Keratinocyte (primary cell): ENCODE results near the gene TCF23. TPM values are rescaled to one million over a fixed set of nuclear protein-coding genes. Genes with fewer than 3 reads are reported as not detected.

Source experiments
- DNase-seq: peaks from one replicate; pipeline ENCODE4 v3.0.0-alpha.2; 2011; ENCODE audit warnings: low read depth, missing footprints, low spot score
- FAIRE-seq: peaks from 2 replicates; lab custom pipeline; 2011; peaks lifted over from hg19 to GRCh38; lab: Jason Lieb, UNC
- H2AFZ ChIP-seq: 2 replicates; pipeline ENCODE4 v1.6.0; 2012; ENCODE audit warnings: low read length, control low read depth, inconsistent platforms; ENCODE audit not compliant: control insufficient read depth
- H3K27ac ChIP-seq: 2 replicates; pipeline ENCODE4 v1.5.1; 2011; ENCODE audit warnings: low read length; ENCODE audit not compliant: control insufficient read depth, insufficient read depth
- H3K27me3 ChIP-seq: 3 replicates; pipeline ENCODE4 v1.6.0; 2011; ENCODE audit warnings: low read length; ENCODE audit not compliant: control insufficient read depth, insufficient read depth; ENCODE audit errors: extremely low read depth
- H3K36me3 ChIP-seq, 2 experiments: 2 replicates in 1 of 2; 3 replicates in 1 of 2; pipeline ENCODE4 v1.5.1; 2011; ENCODE audit warnings: low read length in 2 of 2, mild to moderate bottlenecking in 1 of 2; ENCODE audit not compliant: control insufficient read depth in 2 of 2, insufficient read depth in 2 of 2; ENCODE audit errors: extremely low read depth in 1 of 2
- H3K4me1 ChIP-seq: 3 replicates; pipeline ENCODE4 v1.5.1; 2011; ENCODE audit warnings: low read length; ENCODE audit not compliant: control insufficient read depth, insufficient read depth; ENCODE audit errors: extremely low read depth
- H3K4me2 ChIP-seq: 3 replicates; pipeline ENCODE4 v1.6.0; 2011; ENCODE audit warnings: low read depth, low read length; ENCODE audit not compliant: control insufficient read depth, insufficient read depth; ENCODE audit errors: extremely low read depth
- H3K4me3 ChIP-seq, 3 experiments: fragments of 200-600 bp in 1 of 3; sonication (generic) in 1 of 3; 2 replicates in 2 of 3; 3 replicates in 1 of 3; pipeline ENCODE4 v1.5.1; 2011 to 2016; ENCODE audit warnings: low read length in 3 of 3, mild to moderate bottlenecking in 3 of 3, control low read depth in 2 of 3, inconsistent platforms in 1 of 3, low read depth in 1 of 3, mixed read lengths in 1 of 3, mixed run types in 1 of 3, moderate library complexity in 1 of 3; ENCODE audit not compliant: control insufficient read depth in 2 of 3, insufficient read depth in 2 of 3; ENCODE audit errors: extremely low read depth in 1 of 3
- H3K79me2 ChIP-seq: 2 replicates; pipeline ENCODE4 v1.6.0; 2012; ENCODE audit warnings: low read length; ENCODE audit not compliant: control insufficient read depth, insufficient read depth
- H3K9ac ChIP-seq: 3 replicates; pipeline ENCODE4 v1.6.0; 2011; ENCODE audit warnings: low read length; ENCODE audit not compliant: control insufficient read depth, insufficient read depth; ENCODE audit errors: extremely low read depth
- H3K9me1 ChIP-seq: 3 replicates; pipeline ENCODE4 v1.6.0; 2011; ENCODE audit warnings: low read length; ENCODE audit not compliant: control insufficient read depth, insufficient read depth; ENCODE audit errors: extremely low read depth
- H3K9me3 ChIP-seq: 2 replicates; pipeline ENCODE4 v1.5.1; 2012; ENCODE audit warnings: low read depth, low read length; ENCODE audit not compliant: control insufficient read depth
- H4K20me1 ChIP-seq: 3 replicates; pipeline ENCODE4 v1.6.0; 2011; ENCODE audit warnings: low read length; ENCODE audit not compliant: control insufficient read depth, insufficient read depth; ENCODE audit errors: extremely low read depth
- EZH2 ChIP-seq: IDR thresholded peaks from one replicate; pipeline ENCODE4 v1.6.1; 2012; ENCODE audit warnings: inconsistent platforms, mild to moderate bottlenecking, low read length, moderate library complexity
- dilution Hi-C: fragments of 300-500 bp; cut with MboI; formaldehyde crosslinking; loops from one replicate; pipeline ENCODE4 v1.7.0; 2020; ENCODE audit warnings: low sequenced_read_pairs; ENCODE audit not compliant: extremely low pct_ligation_motif_present
- polyA plus RNA-seq, 5 experiments: library from polyadenylated mRNA; depleted of rRNA in 3 of 5; stranded (reverse) in 3 of 5; stranded (forward) in 1 of 5; unstranded in 1 of 5; fragments of >200 nt; gene quantifications; 1 replicate in 1 of 5; 2 replicates in 3 of 5; 3 replicates in 1 of 5; pipeline versions ENCODE4 v1.2.1 to v1.2.3, GENCODE V29; 2011 to 2012; ENCODE audit warnings: missing spikeins in 2 of 5, low read depth in 1 of 5, low replicate concordance in 1 of 5
- TF ChIP-seq, protein P1 (sequence below), 3 experiments: IDR thresholded peaks in 1 of 3; conservative IDR thresholded peaks in 1 of 3; optimal IDR thresholded peaks in 1 of 3; 2 replicates in 2 of 3; 3 replicates in 1 of 3; pipeline versions ENCODE3 to v1.5.1; 2011; ENCODE audit warnings: low read length in 3 of 3, mild to moderate bottlenecking in 3 of 3, moderate library complexity in 2 of 3, control low read depth in 1 of 3, inconsistent platforms in 1 of 3; ENCODE audit not compliant: insufficient read depth in 2 of 3; ENCODE audit errors: extremely low read depth in 1 of 3

Gene TCF23
- polyA plus RNA-seq, 1 donor (not counting 4 experiments of a cell fraction or from before 2014, with no cell fraction given) = not detected

- Histone ChIP-seq H3K4me1 (no peaks in the 10 kb centered on the region), H3K79me2 (no peaks in the 10 kb centered on the region), H3K9me3 (no peaks in the 10 kb centered on the region), H3K27ac (no peak overlapping the region), H3K27me3 (no peaks in the 10 kb centered on the region), H3K9ac (no peak overlapping the region), H3K4me2 (no peak overlapping the region), H3K4me3 (no peak overlapping the region), H3K36me3 (no peaks in the 10 kb centered on the region), H3K9me1 (no peaks in the 10 kb centered on the region), H4K20me1 (no peaks in the 10 kb centered on the region), H2AFZ (no peak overlapping the region)
- FAIRE-seq (no peak), DNase-seq (no peak)
- no peak for TF ChIP-seq EZH2
- TF ChIP-seq, protein P1, sequence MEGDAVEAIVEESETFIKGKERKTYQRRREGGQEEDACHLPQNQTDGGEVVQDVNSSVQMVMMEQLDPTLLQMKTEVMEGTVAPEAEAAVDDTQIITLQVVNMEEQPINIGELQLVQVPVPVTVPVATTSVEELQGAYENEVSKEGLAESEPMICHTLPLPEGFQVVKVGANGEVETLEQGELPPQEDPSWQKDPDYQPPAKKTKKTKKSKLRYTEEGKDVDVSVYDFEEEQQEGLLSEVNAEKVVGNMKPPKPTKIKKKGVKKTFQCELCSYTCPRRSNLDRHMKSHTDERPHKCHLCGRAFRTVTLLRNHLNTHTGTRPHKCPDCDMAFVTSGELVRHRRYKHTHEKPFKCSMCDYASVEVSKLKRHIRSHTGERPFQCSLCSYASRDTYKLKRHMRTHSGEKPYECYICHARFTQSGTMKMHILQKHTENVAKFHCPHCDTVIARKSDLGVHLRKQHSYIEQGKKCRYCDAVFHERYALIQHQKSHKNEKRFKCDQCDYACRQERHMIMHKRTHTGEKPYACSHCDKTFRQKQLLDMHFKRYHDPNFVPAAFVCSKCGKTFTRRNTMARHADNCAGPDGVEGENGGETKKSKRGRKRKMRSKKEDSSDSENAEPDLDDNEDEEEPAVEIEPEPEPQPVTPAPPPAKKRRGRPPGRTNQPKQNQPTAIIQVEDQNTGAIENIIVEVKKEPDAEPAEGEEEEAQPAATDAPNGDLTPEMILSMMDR (optimal IDR thresholded peaks at IDR 0.05 in 1 of 3, IDR thresholded peaks at IDR 0.05 in 1 of 3, conservative IDR thresholded peaks at IDR 0.05 in 1 of 3; ENCODE audit: extremely low read depth in 1 of 3, insufficient read depth in 2 of 3, low read length in 3 of 3) = no peak
- dilution Hi-C loops = no loop called here
These were observed 38.0 kb downstream of the TCF23 start for GRCh38 chr2:27186613-27187345.

DNA sequence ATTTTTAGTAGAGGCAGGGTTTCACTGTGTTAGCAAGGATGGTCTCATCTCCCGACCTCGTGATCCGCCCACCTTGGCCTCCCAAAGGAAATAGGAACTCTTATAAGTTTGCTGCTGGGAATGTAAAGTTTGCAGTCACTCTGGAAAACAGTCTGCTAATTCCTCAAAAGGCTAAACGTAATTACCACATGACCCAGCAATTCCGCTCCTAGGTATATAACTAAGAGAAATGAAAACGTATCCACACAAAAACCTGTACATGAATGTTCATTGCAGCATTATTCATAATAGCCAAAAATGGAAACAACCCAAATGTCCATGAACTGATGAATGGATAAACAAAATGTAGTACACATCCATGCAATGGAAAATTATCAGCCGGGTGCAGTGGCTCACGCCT, 41.2 kb downstream of the TCF23 start:
- dilution Hi-C loops = no loop called here

More for the DNA sequence above, 41.2 kb downstream of the TCF23 start:
- H3K27me3 ChIP-seq = no peaks in the 10 kb centered on the region
- H3K9ac ChIP-seq = no peak overlapping the region
- no peak overlapping the region for H3K4me2 ChIP-seq
- no peaks in the 10 kb centered on the region for H3K9me1 ChIP-seq
- H3K36me3 ChIP-seq = no peaks in the 10 kb centered on the region
- DNase-seq = no peak
- H3K9me3 ChIP-seq = no peaks in the 10 kb centered on the region
- no peak for TF ChIP-seq EZH2
- no peaks in the 10 kb centered on the region for H3K4me1 ChIP-seq
- H2AFZ ChIP-seq = no peak overlapping the region
- H4K20me1 ChIP-seq = no peaks in the 10 kb centered on the region
- no peaks in the 10 kb centered on the region for H3K79me2 ChIP-seq
- FAIRE-seq = no peak
- no peak overlapping the region for H3K4me3 ChIP-seq
- no peak overlapping the region for H3K27ac ChIP-seq
